Measurements from ENCODE around the gene MCCC1. TPM values are rescaled to one million over a fixed set of nuclear protein-coding genes. Genes with fewer than 3 reads are reported as not detected.

Gene MCCC1
- total RNA-seq, 2 donors from 2014 or later, result 34.7 to 34.8 TPM

DNA sequence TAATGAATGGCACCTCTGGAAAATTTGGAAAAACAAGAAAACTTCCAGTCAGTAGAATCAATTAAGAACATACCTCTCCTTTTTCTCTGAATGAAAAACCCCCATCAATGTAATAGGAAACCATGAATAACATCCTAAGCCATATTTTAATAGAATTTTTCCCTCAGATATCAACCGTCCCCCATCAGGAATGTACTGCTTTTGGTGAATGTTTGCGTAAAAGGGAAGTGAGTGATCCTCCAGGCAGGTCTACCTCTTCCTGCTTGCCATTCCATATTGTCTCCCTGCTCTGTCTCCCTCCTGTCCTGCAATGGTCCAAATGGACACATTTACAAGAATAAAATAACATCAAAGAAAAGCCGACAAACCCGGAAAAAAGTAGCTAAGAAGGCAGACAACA, 32.4 kb upstream of the MCCC1 start:
- Histone ChIP-seq H3K4me3 (ENCODE audit: low read length) (no peak overlapping the region), H3K4me1 (ENCODE audit: control insufficient read depth, insufficient read depth, low read length) (no peaks in the 10 kb centered on the region), H3K9me3 (ENCODE audit: control insufficient read depth, low read length) (peaks cover 25% of the 10 kb centered on the region), H3K27ac (ENCODE audit: low read depth, low read length) (no peak overlapping the region), H3K27me3 (ENCODE audit: control insufficient read depth, insufficient read depth, low read length, poor library complexity, severe bottlenecking) (no peaks in the 10 kb centered on the region), H3K9ac (ENCODE audit: extremely low read depth, low read length, poor library complexity, severe bottlenecking) (no peak overlapping the region), H3K36me3 (ENCODE audit: control insufficient read depth, insufficient read depth, low read length) (no peaks in the 10 kb centered on the region)
- H3K27ac Mint-ChIP-seq, result no peak overlapping the region
- H3K27me3 Mint-ChIP-seq (ENCODE audit: insufficient read depth), result no peaks in the 10 kb centered on the region
- H3K4me3 Mint-ChIP-seq, result no peak overlapping the region
- TF ChIP-seq CTCF (conservative IDR thresholded peaks at IDR 0.05), result no peak
- H3K9me3 Mint-ChIP-seq, result peaks cover 27% of the 10 kb centered on the region
- no peak for DNase-seq
- H3K36me3 Mint-ChIP-seq (ENCODE audit: low read depth), result peaks cover 2% of the 10 kb centered on the region
- 69 to 100% methylated on average over 2 to 4 of the region's 4 CpGs for WGBS, 2 experiments (ENCODE audit: insufficient coverage in 1 of 2, insufficient read length in 1 of 2)
- H3K4me1 Mint-ChIP-seq, result no peaks in the 10 kb centered on the region

DNA sequence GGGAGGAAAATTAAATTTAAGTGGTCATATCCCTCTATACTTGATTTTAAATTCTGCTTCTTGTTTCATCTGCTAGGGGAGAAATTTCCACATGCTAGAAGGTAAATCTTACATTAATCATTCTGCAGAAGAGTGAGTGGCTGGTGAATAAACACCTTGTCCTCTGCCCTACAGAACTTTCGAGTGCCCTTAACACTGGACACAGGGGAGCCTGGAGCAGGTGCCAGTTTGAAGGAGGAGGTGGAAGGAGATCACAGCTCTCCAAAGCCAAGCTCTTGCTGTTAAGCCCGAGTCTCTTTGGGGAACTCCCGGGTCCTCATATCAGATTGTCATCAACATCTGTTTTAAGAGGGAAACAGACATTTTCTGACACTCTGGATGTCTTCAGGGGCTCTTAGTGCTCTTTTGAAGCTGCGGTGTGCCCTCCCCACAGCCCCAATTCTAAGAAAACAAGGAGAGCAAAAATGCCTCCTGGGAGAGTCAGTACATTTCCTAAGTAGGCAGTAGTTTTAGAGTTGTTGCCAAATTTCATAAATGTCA, 32.0 kb upstream of the MCCC1 start:
- no peaks in the 10 kb centered on the region for H3K27me3 Mint-ChIP-seq (ENCODE audit: insufficient read depth)
- peaks cover 25% of the 10 kb centered on the region for H3K9me3 ChIP-seq (ENCODE audit: control insufficient read depth, low read length)
- H3K9ac ChIP-seq (ENCODE audit: extremely low read depth, low read length, poor library complexity, severe bottlenecking), result no peak overlapping the region
- H3K27me3 ChIP-seq (ENCODE audit: control insufficient read depth, insufficient read depth, low read length, poor library complexity, severe bottlenecking), result no peaks in the 10 kb centered on the region
- H3K4me3 ChIP-seq (ENCODE audit: low read length), result no peak overlapping the region
- no peak overlapping the region for H3K27ac Mint-ChIP-seq
- H3K27ac ChIP-seq (ENCODE audit: low read depth, low read length), result no peak overlapping the region
- DNase-seq, result no peak
- peaks cover 27% of the 10 kb centered on the region for H3K9me3 Mint-ChIP-seq
- H3K36me3 ChIP-seq (ENCODE audit: control insufficient read depth, insufficient read depth, low read length), result no peaks in the 10 kb centered on the region
- no peak overlapping the region for H3K4me3 Mint-ChIP-seq
- no peaks in the 10 kb centered on the region for H3K4me1 ChIP-seq (ENCODE audit: control insufficient read depth, insufficient read depth, low read length)
- TF ChIP-seq CTCF (conservative IDR thresholded peaks at IDR 0.05), result no peak
- WGBS, 2 experiments (ENCODE audit: insufficient coverage in 1 of 2, insufficient read length in 1 of 2), result 90 to 91% methylated on average over 2 to 4 of the region's 4 CpGs
- H3K4me1 Mint-ChIP-seq, result no peaks in the 10 kb centered on the region
- H3K36me3 Mint-ChIP-seq (ENCODE audit: low read depth), result peaks cover 2% of the 10 kb centered on the region

GRCh38 chr3:183129243-183129642, 29.9 kb upstream of the MCCC1 start:
- H3K9ac ChIP-seq (ENCODE audit: extremely low read depth, low read length, poor library complexity, severe bottlenecking), result no peak overlapping the region
- no peak overlapping the region for H3K27ac Mint-ChIP-seq
- WGBS, 2 experiments (ENCODE audit: insufficient coverage in 1 of 2, insufficient read length in 1 of 2), result 83% methylated on average over 1 of the region's 1 CpG; no CpG with 5 or more reads in 1 of the 2 experiments
- H3K27me3 ChIP-seq (ENCODE audit: control insufficient read depth, insufficient read depth, low read length, poor library complexity, severe bottlenecking), result no peaks in the 10 kb centered on the region
- no peak overlapping the region for H3K4me3 Mint-ChIP-seq
- peaks cover 2% of the 10 kb centered on the region for H3K36me3 Mint-ChIP-seq (ENCODE audit: low read depth)
- H3K27ac ChIP-seq (ENCODE audit: low read depth, low read length), result no peak overlapping the region
- no peak for DNase-seq
- peak overlapping the region; percentile 2 for H3K4me3 ChIP-seq (ENCODE audit: low read length)
- no peak for TF ChIP-seq CTCF (conservative IDR thresholded peaks at IDR 0.05)
- no peaks in the 10 kb centered on the region for H3K36me3 ChIP-seq (ENCODE audit: control insufficient read depth, insufficient read depth, low read length)
- H3K9me3 Mint-ChIP-seq, result peaks cover 27% of the 10 kb centered on the region
- H3K9me3 ChIP-seq (ENCODE audit: control insufficient read depth, low read length), result peaks cover 25% of the 10 kb centered on the region
- H3K4me1 Mint-ChIP-seq, result no peaks in the 10 kb centered on the region
- no peaks in the 10 kb centered on the region for H3K4me1 ChIP-seq (ENCODE audit: control insufficient read depth, insufficient read depth, low read length)
- no peaks in the 10 kb centered on the region for H3K27me3 Mint-ChIP-seq (ENCODE audit: insufficient read depth)

All from endodermal cell (in vitro differentiated cells).